ENCODE measurements around the gene GALNT9.

- no peak for TF ChIP-seq CTCF (IDR thresholded peaks at IDR 0.05)
- no peak for TF ChIP-seq EZH2 (IDR thresholded peaks at IDR 0.05; ENCODE audit: borderline replicate concordance, insufficient read depth, low read depth, low read length, poor library complexity, severe bottlenecking)
Observed at GRCh38 chr12:132190834-132191500, 138.4 kb downstream of the GALNT9 start.

All from B cell (primary cell).